HEK293 (cell line): Measurements from ENCODE around the gene SFR1.

Experiments
- CTCF ChIA-PET: fragments of 350-600 bp; formaldehyde crosslinking; extraction: SDS; loops from one replicate; lab custom pipeline; 2021; ENCODE audit warnings: antibody characterized with exemption; lab: Yijun Ruan, JAX
- POLR2A ChIA-PET: fragments of 300-600 bp; formaldehyde crosslinking; extraction: SDS; loops from one replicate; lab custom pipeline; 2020; ENCODE audit warnings: antibody characterized with exemption, inconsistent platforms; lab: Yijun Ruan, JAX
- H3K27ac ChIP-seq: fragments of 200-500 bp; sonication (Bioruptor generic); 2 replicates; pipeline ENCODE4 v1.5.1; 2014; ENCODE audit warnings: low read depth, low read length, control low read depth, inconsistent platforms; ENCODE audit errors: extremely low read depth
- H3K36me3 ChIP-seq, 2 experiments: fragments of 200-500 bp in 1 of 2; sonication (Bioruptor generic) in 1 of 2; 1 replicate in 1 of 2; 2 replicates in 1 of 2; pipeline ENCODE4 v1.5.1; 2014 to 2017; ENCODE audit warnings: inconsistent platforms in 2 of 2, low read length in 2 of 2; ENCODE audit not compliant: control insufficient read depth in 2 of 2, insufficient read depth in 1 of 2
- H3K4me1 ChIP-seq: fragments of 200-500 bp; sonication (Bioruptor generic); 2 replicates; pipeline ENCODE4 v1.5.1; 2014; ENCODE audit warnings: mild to moderate bottlenecking, low read length, inconsistent platforms; ENCODE audit not compliant: control insufficient read depth, insufficient read depth
- H3K4me3 ChIP-seq: 2 replicates; pipeline ENCODE4 v1.5.1; 2011; ENCODE audit warnings: low read depth, mild to moderate bottlenecking, control low read depth, low read length, moderate library complexity
- H3K9me3 ChIP-seq: fragments of 200-500 bp; sonication (Bioruptor generic); 2 replicates; pipeline ENCODE4 v1.5.1; 2014; ENCODE audit warnings: low read depth, low read length, inconsistent platforms; ENCODE audit not compliant: control insufficient read depth, insufficient read depth
- GLIS2 ChIP-seq: fragments of 450-650 bp; formaldehyde crosslinking; IDR thresholded peaks from 2 replicates; pipeline ENCODE4 v1.5.1; 2016; ENCODE audit warnings: missing biosample characterization, missing genetic modification characterization
- HOXC10 ChIP-seq: sonication (generic); formaldehyde crosslinking; IDR thresholded peaks from 2 replicates; pipeline ENCODE4 v1.8.1; 2023; ENCODE audit warnings: mild to moderate bottlenecking, missing genetic modification reagents
- MZF1 ChIP-seq: fragments of 450-650 bp; formaldehyde crosslinking; IDR thresholded peaks from 2 replicates; pipeline ENCODE4 v1.5.1; 2017; ENCODE audit warnings: missing biosample characterization, missing genetic modification characterization, borderline replicate concordance
- PRDM1 ChIP-seq: fragments of 450-650 bp; formaldehyde crosslinking; IDR thresholded peaks from 2 replicates; pipeline ENCODE4; 2016; ENCODE audit warnings: missing biosample characterization, missing genetic modification characterization
- SALL2 ChIP-seq: fragments of 450-650 bp; formaldehyde crosslinking; IDR thresholded peaks from 2 replicates; pipeline ENCODE4 v1.5.0; 2017; ENCODE audit warnings: missing biosample characterization, mild to moderate bottlenecking, missing genetic modification characterization, borderline replicate concordance
- SETDB1 ChIP-seq: IDR thresholded peaks from one replicate; pipeline ENCODE4 v1.6.1; 2017; ENCODE audit warnings: mild to moderate bottlenecking, low read length, moderate library complexity, mixed read lengths; ENCODE audit not compliant: insufficient read length
- ZBTB6 ChIP-seq: fragments of 450-650 bp; formaldehyde crosslinking; IDR thresholded peaks from 2 replicates; pipeline ENCODE4 v1.5.1; 2017; ENCODE audit warnings: missing biosample characterization, missing genetic modification characterization
- ZNF133 ChIP-seq: fragments of 450-650 bp; formaldehyde crosslinking; IDR thresholded peaks from 2 replicates; pipeline ENCODE4 v1.5.1; 2016; ENCODE audit warnings: missing biosample characterization, missing genetic modification characterization
- ZNF214 ChIP-seq: fragments of 450-650 bp; formaldehyde crosslinking; IDR thresholded peaks from 2 replicates; pipeline ENCODE4 v1.5.1; 2017; ENCODE audit warnings: missing biosample characterization, mild to moderate bottlenecking, missing genetic modification characterization, borderline replicate concordance
- ZNF223 ChIP-seq: fragments of 450-650 bp; formaldehyde crosslinking; IDR thresholded peaks from 2 replicates; pipeline ENCODE4 v1.5.1; 2016; ENCODE audit warnings: missing biosample characterization, missing genetic modification characterization
- ZNF248 ChIP-seq: fragments of 450-650 bp; formaldehyde crosslinking; IDR thresholded peaks from 2 replicates; pipeline ENCODE4 v1.5.1; 2017; ENCODE audit warnings: missing biosample characterization, missing genetic modification characterization
- ZNF266 ChIP-seq: fragments of 450-650 bp; formaldehyde crosslinking; IDR thresholded peaks from 2 replicates; pipeline ENCODE4 v1.5.1; 2016; ENCODE audit warnings: missing biosample characterization, missing genetic modification characterization, low read depth
- ZNF37A ChIP-seq: fragments of 450-650 bp; IDR thresholded peaks from 2 replicates; pipeline ENCODE4 v1.5.1; 2018; ENCODE audit warnings: missing biosample characterization, missing genetic modification characterization
- ZNF416 ChIP-seq: fragments of 450-650 bp; formaldehyde crosslinking; IDR thresholded peaks from 2 replicates; pipeline ENCODE4 v1.5.1; 2016; ENCODE audit warnings: missing biosample characterization, missing genetic modification characterization
- ZNF488 ChIP-seq: fragments of 450-650 bp; formaldehyde crosslinking; IDR thresholded peaks from 2 replicates; pipeline ENCODE4 v1.5.1; 2016; ENCODE audit warnings: missing biosample characterization, missing genetic modification characterization
- ZNF510 ChIP-seq: fragments of 450-650 bp; formaldehyde crosslinking; IDR thresholded peaks from 2 replicates; pipeline ENCODE4 v1.5.1; 2018; ENCODE audit warnings: mild to moderate bottlenecking, missing genetic modification characterization, missing biosample characterization; ENCODE audit not compliant: insufficient replicate concordance
- ZNF514 ChIP-seq: fragments of 450-650 bp; formaldehyde crosslinking; IDR thresholded peaks from 2 replicates; pipeline ENCODE4 v1.5.1; 2016; ENCODE audit warnings: missing biosample characterization, missing genetic modification characterization
- ZNF518A ChIP-seq: fragments of 450-650 bp; formaldehyde crosslinking; conservative IDR thresholded peaks from 2 replicates; pipeline ENCODE4 v1.5.1; 2016; ENCODE audit warnings: low read depth, missing biosample characterization, missing genetic modification characterization
- ZNF521 ChIP-seq: fragments of 450-650 bp; formaldehyde crosslinking; IDR thresholded peaks from 2 replicates; pipeline ENCODE4 v1.5.1; 2017; ENCODE audit warnings: missing biosample characterization, mild to moderate bottlenecking, missing genetic modification characterization
- ZNF561 ChIP-seq: fragments of 450-650 bp; IDR thresholded peaks from 2 replicates; pipeline ENCODE4 v1.5.1; 2018; ENCODE audit warnings: missing biosample characterization, missing genetic modification characterization, borderline replicate concordance
- ZNF571 ChIP-seq: fragments of 450-650 bp; formaldehyde crosslinking; IDR thresholded peaks from 2 replicates; pipeline ENCODE4 v1.5.0; 2017; ENCODE audit warnings: missing biosample characterization, missing genetic modification characterization
- ZNF580 ChIP-seq: fragments of 450-650 bp; formaldehyde crosslinking; IDR thresholded peaks from 2 replicates; pipeline ENCODE4 v1.5.1; 2016; ENCODE audit warnings: missing biosample characterization, missing genetic modification characterization
- ZNF621 ChIP-seq: fragments of 450-650 bp; formaldehyde crosslinking; IDR thresholded peaks from 2 replicates; pipeline ENCODE4 v1.5.1; 2017; ENCODE audit warnings: missing biosample characterization, missing genetic modification characterization
- ZNF664 ChIP-seq: fragments of 450-650 bp; formaldehyde crosslinking; IDR thresholded peaks from 2 replicates; pipeline ENCODE4 v1.5.1; 2016; ENCODE audit warnings: missing biosample characterization, missing genetic modification characterization
- ZNF677 ChIP-seq: fragments of 450-650 bp; IDR thresholded peaks from 2 replicates; pipeline ENCODE4 v1.5.0; 2018; ENCODE audit warnings: missing biosample characterization, mild to moderate bottlenecking, missing genetic modification characterization, moderate library complexity
- ZNF707 ChIP-seq: fragments of 450-650 bp; formaldehyde crosslinking; IDR thresholded peaks from 2 replicates; pipeline ENCODE4 v1.5.1; 2016; ENCODE audit warnings: missing biosample characterization, missing genetic modification characterization
- ZNF785 ChIP-seq: fragments of 450-650 bp; formaldehyde crosslinking; IDR thresholded peaks from 2 replicates; pipeline ENCODE4 v1.5.1; 2016; ENCODE audit warnings: missing biosample characterization, missing genetic modification characterization
- ZNF837 ChIP-seq: fragments of 450-650 bp; formaldehyde crosslinking; IDR thresholded peaks from 2 replicates; pipeline ENCODE4 v1.5.1; 2016; ENCODE audit warnings: missing biosample characterization, missing genetic modification characterization
- ZSCAN23 ChIP-seq: fragments of 450-650 bp; formaldehyde crosslinking; IDR thresholded peaks from 2 replicates; pipeline ENCODE4 v1.5.1; 2016; ENCODE audit warnings: missing biosample characterization, missing genetic modification characterization
- ZSCAN30 ChIP-seq: fragments of 450-650 bp; IDR thresholded peaks from 2 replicates; pipeline ENCODE4 v1.5.1; 2018; ENCODE audit warnings: missing biosample characterization, mild to moderate bottlenecking, missing genetic modification characterization, moderate library complexity
- ZSCAN5A ChIP-seq: fragments of 450-650 bp; formaldehyde crosslinking; IDR thresholded peaks from 2 replicates; pipeline ENCODE4 v1.5.1; 2016; ENCODE audit warnings: missing biosample characterization, missing genetic modification characterization

Gene SFR1

GRCh38 chr10:104130041-104130440 lies 8.1 kb downstream of the SFR1 start:
- ChIA-PET CTCF (no interaction called here), POLR2A (no interaction called here)

GRCh38 chr10:104138131-104138530 lies 16.2 kb downstream of the SFR1 start:
- CTCF ChIA-PET = interaction anchor here (0.7 kb wide), 1 partner anchor 93 kb away, joined by 3 read pairs; no protein-coding TSS in a partner anchor
- POLR2A ChIA-PET = no interaction called here
- H3K4me3 ChIP-seq = no peak overlapping the region
- H3K9me3 ChIP-seq = no peaks in the 10 kb centered on the region
- H3K4me1 ChIP-seq = peaks cover 6% of the 10 kb centered on the region; the same call in 1 of the 2 replicates
- H3K27ac ChIP-seq = no peak overlapping the region
- H3K36me3 ChIP-seq = no peaks in the 10 kb centered on the region
- no peak for TF ChIP-seq ZNF510 (tag by site-specific recombination)
- TF ChIP-seq ZNF514 (tag by site-specific recombination) = no peak
- TF ChIP-seq ZNF133 (tag by site-specific recombination) = no peak
- TF ChIP-seq ZNF518A = no peak
- TF ChIP-seq GLIS2 (tag by site-specific recombination) = no peak
- no peak for TF ChIP-seq ZSCAN30 (tag by site-specific recombination)
- TF ChIP-seq ZSCAN23 (tag by site-specific recombination) = no peak
- TF ChIP-seq ZNF837 (tag by site-specific recombination) = no peak
- no peak for TF ChIP-seq ZNF223 (tag by site-specific recombination)
- no peak for TF ChIP-seq ZNF785 (tag by site-specific recombination)
- TF ChIP-seq ZNF571 = no peak
- TF ChIP-seq ZBTB6 (tag by site-specific recombination) = no peak
- no peak for TF ChIP-seq ZNF416

More at GRCh38 chr10:104130041-104130440, 8.1 kb downstream of the SFR1 start:
- H3K4me3 ChIP-seq = no peak overlapping the region
- H3K9me3 ChIP-seq = no peaks in the 10 kb centered on the region
- no peaks in the 10 kb centered on the region for H3K4me1 ChIP-seq
- H3K27ac ChIP-seq = no peak overlapping the region
- TF ChIP-seq ZNF664 (tag by site-specific recombination) (no peak), ZNF677 (no peak), ZNF214 (tag by site-specific recombination) (no peak), ZSCAN5A (no peak), ZNF707 (tag by site-specific recombination) (no peak), ZBTB6 (tag by site-specific recombination) (no peak), PRDM1 (no peak), ZNF266 (tag by site-specific recombination) (no peak), HOXC10 (CRISPR knock-in tag) (no peak), ZNF561 (tag by site-specific recombination) (no peak), ZNF621 (no peak), ZNF37A (no peak), ZNF248 (tag by site-specific recombination) (no peak), SALL2 (no peak), GLIS2 (tag by site-specific recombination) (no peak), ZNF580 (tag by site-specific recombination) (no peak), MZF1 (tag by site-specific recombination) (no peak), ZNF521 (no peak), SETDB1 (no peak), ZNF488 (tag by site-specific recombination) (no peak)
- TF ChIP-seq, all 188 proteins: peak for 0
- peaks cover 5% of the 10 kb centered on the region in 2 experiments; a peak in 2 of 3 replicates for H3K36me3 ChIP-seq
